OCI-M1 (cell line): ENCODE data around the gene LY6G6D.

Experiments
- DNase-seq: peaks from one replicate; lab custom pipeline; 2025; lab: John Stamatoyannopoulos, UW

The LY6G6D gene

GRCh38 chr6:31764198-31764597 is 49.0 kb downstream of the LY6G6D start:
- DNase-seq, result no peak

GRCh38 chr6:31765559-31765909 is 50.4 kb downstream of the LY6G6D start:
- DNase-seq, result no peak

- DNase-seq, result no peak
Measured at GRCh38 chr6:31765910-31766794, 51.0 kb downstream of the LY6G6D start.

- DNase-seq, result no peak
Measured at GRCh38 chr6:31767096-31767645, 52.0 kb downstream of the LY6G6D start.
